Measurements from ENCODE around the gene IL15RA. TPM values are rescaled to one million over a fixed set of nuclear protein-coding genes. Genes with fewer than 3 reads are reported as not detected.
"Not testable (repeated sequence)": the region's sequence is repeated elsewhere in the genome, so short reads cannot be mapped to it uniquely, and the experiment has no call there.

The IL15RA gene
- total and polyA plus RNA-seq, 5 experiments from 2014 or later, result 3.6 to 5.4 (median 3.8) TPM

- H3K27me3 Mint-ChIP-seq, result no peaks in the 10 kb centered on the region
- H3K36me3 Mint-ChIP-seq, result peaks cover 0 to 22% (median 2%) of the 10 kb centered on the region in 3 donors
- no peak for ATAC-seq
- peaks cover 0 to 5% (median 1%) of the 10 kb centered on the region in 4 donors for H3K4me1 Mint-ChIP-seq
- no peaks in the 10 kb centered on the region for H3K9me3 Mint-ChIP-seq
- H3K4me3 Mint-ChIP-seq, result no peak overlapping the region
- POLR2A ChIA-PET, result no interaction called here
- DNase-seq, result no peak
- no peak overlapping the region for H3K27ac Mint-ChIP-seq
Measured at GRCh38 chr10:5963591-5963990, 13.8 kb downstream of the IL15RA start.

GRCh38 chr10:5963071-5963470 is 14.3 kb downstream of the IL15RA start:
- H3K4me1 Mint-ChIP-seq, result peaks cover 0 to 5% (median 1%) of the 10 kb centered on the region in 4 donors
- no peak overlapping the region for H3K27ac Mint-ChIP-seq

GRCh38 chr10:5962358-5962940 is 14.9 kb downstream of the IL15RA start:
- DNase-seq, H3K4me3 Mint-ChIP-seq, POLR2A ChIA-PET, H3K9me3 Mint-ChIP-seq, H3K4me1 Mint-ChIP-seq, H3K27me3 Mint-ChIP-seq, ATAC-seq, H3K27ac Mint-ChIP-seq: not testable (repeated sequence)
- peaks cover 0 to 22% (median 2%) of the 10 kb centered on the region in 3 donors for H3K36me3 Mint-ChIP-seq

More at GRCh38 chr10:5963071-5963470, 14.3 kb downstream of the IL15RA start:
- no peak for DNase-seq
- peaks cover 0 to 22% (median 2%) of the 10 kb centered on the region in 3 donors for H3K36me3 Mint-ChIP-seq
- H3K4me3 Mint-ChIP-seq, result no peak overlapping the region
- POLR2A ChIA-PET, result no interaction called here
- H3K27me3 Mint-ChIP-seq, result no peaks in the 10 kb centered on the region
- no peak for ATAC-seq
- no peaks in the 10 kb centered on the region for H3K9me3 Mint-ChIP-seq

GRCh38 chr10:5961405-5962100 is 15.8 kb downstream of the IL15RA start:
- H3K36me3 Mint-ChIP-seq, result peaks cover 0 to 21% (median 2%) of the 10 kb centered on the region in 3 donors

GRCh38 chr10:5960973-5961275 is 16.4 kb downstream of the IL15RA start:
- H3K36me3 Mint-ChIP-seq, result peaks cover 0 to 20% (median 2%) of the 10 kb centered on the region in 3 donors
- H3K9me3 Mint-ChIP-seq, H3K4me3 Mint-ChIP-seq, DNase-seq, H3K27ac Mint-ChIP-seq, POLR2A ChIA-PET, H3K27me3 Mint-ChIP-seq, ATAC-seq, H3K4me1 Mint-ChIP-seq: not testable (repeated sequence)

More at GRCh38 chr10:5961405-5962100, 15.8 kb downstream of the IL15RA start:
- ATAC-seq (no peak), DNase-seq (no peak)
- H3K4me1 Mint-ChIP-seq, result peaks cover 0 to 5% (median 0%) of the 10 kb centered on the region in 4 donors
- no peaks in the 10 kb centered on the region for H3K27me3 Mint-ChIP-seq
- H3K4me3 Mint-ChIP-seq, result no peak overlapping the region
- peak overlapping the region in 1 of 10 donors; percentile 37 for H3K27ac Mint-ChIP-seq
- POLR2A ChIA-PET, result no interaction called here
- H3K9me3 Mint-ChIP-seq, result no peaks in the 10 kb centered on the region

GRCh38 chr10:5960070-5960972 is 17.0 kb downstream of the IL15RA start:
- peaks cover 0 to 18% (median 1%) of the 10 kb centered on the region in 3 donors for H3K36me3 Mint-ChIP-seq
- H3K27ac Mint-ChIP-seq, result peak overlapping the region in 1 of 10 donors; percentile 74
- peaks cover 0 to 5% (median 0%) of the 10 kb centered on the region in 4 donors for H3K4me1 Mint-ChIP-seq
- POLR2A ChIA-PET, result no interaction called here
- H3K9me3 Mint-ChIP-seq, result no peaks in the 10 kb centered on the region
- no peaks in the 10 kb centered on the region for H3K27me3 Mint-ChIP-seq
- DNase-seq, result no peak
- ATAC-seq, result no peak
- peak overlapping the region in 1 of 10 donors; percentile 10 for H3K4me3 Mint-ChIP-seq

GRCh38 chr10:5959581-5960069 is 17.7 kb downstream of the IL15RA start:
- no peak for ATAC-seq
- Mint-ChIP-seq H3K4me3 (no peak overlapping the region), H3K4me1 (peaks cover 0 to 5% (median 0%) of the 10 kb centered on the region in 4 donors), H3K27ac (no peak overlapping the region), H3K9me3 (no peaks in the 10 kb centered on the region), H3K36me3 (peaks cover 0 to 19% (median 0%) of the 10 kb centered on the region in 3 donors), H3K27me3 (no peaks in the 10 kb centered on the region)
- DNase-seq, result no peak
- POLR2A ChIA-PET, result no interaction called here

- POLR2A ChIA-PET, result interaction anchor here (0.7 kb wide), 1 partner anchor 93 kb away, joined by 5 read pairs; no protein-coding TSS in a partner anchor
- no peaks in the 10 kb centered on the region for H3K27me3 Mint-ChIP-seq
- peaks cover 0 to 5% (median 0%) of the 10 kb centered on the region in 4 donors for H3K4me1 Mint-ChIP-seq
- no peak for ATAC-seq
- peaks cover 0 to 19% (median 0%) of the 10 kb centered on the region in 3 donors for H3K36me3 Mint-ChIP-seq
- H3K4me3 Mint-ChIP-seq, result no peak overlapping the region
- no peak for DNase-seq
- H3K9me3 Mint-ChIP-seq, result no peaks in the 10 kb centered on the region
- no peak overlapping the region for H3K27ac Mint-ChIP-seq
Measured at GRCh38 chr10:5959142-5959541, 18.2 kb downstream of the IL15RA start.

- POLR2A ChIA-PET, result interaction anchor here (0.7 kb wide), 1 partner anchor 94 kb away, joined by 5 read pairs; no protein-coding TSS in a partner anchor
- DNase-seq (no peak), ATAC-seq (no peak)
- Mint-ChIP-seq H3K36me3 (peaks cover 0 to 17% (median 0%) of the 10 kb centered on the region in 3 donors), H3K9me3 (no peaks in the 10 kb centered on the region), H3K4me3 (no peak overlapping the region), H3K27ac (no peak overlapping the region), H3K4me1 (peaks cover 0 to 5% (median 0%) of the 10 kb centered on the region in 4 donors), H3K27me3 (no peaks in the 10 kb centered on the region)
Measured at GRCh38 chr10:5958675-5959074, 18.7 kb downstream of the IL15RA start.

GRCh38 chr10:5958077-5958476 is 19.3 kb downstream of the IL15RA start:
- H3K9me3 Mint-ChIP-seq, result no peaks in the 10 kb centered on the region
- H3K4me3 Mint-ChIP-seq, result no peak overlapping the region
- peaks cover 0 to 16% (median 0%) of the 10 kb centered on the region in 3 donors for H3K36me3 Mint-ChIP-seq
- POLR2A ChIA-PET, result no interaction called here
- H3K27ac Mint-ChIP-seq, result no peak overlapping the region
- peaks cover 0 to 5% (median 0%) of the 10 kb centered on the region in 4 donors for H3K4me1 Mint-ChIP-seq
- DNase-seq (no peak), ATAC-seq (no peak)
- no peaks in the 10 kb centered on the region for H3K27me3 Mint-ChIP-seq

- H3K36me3 Mint-ChIP-seq, result peaks cover 0 to 18% (median 0%) of the 10 kb centered on the region in 3 donors
- H3K27me3 Mint-ChIP-seq, result no peaks in the 10 kb centered on the region
- no peaks in the 10 kb centered on the region for H3K4me1 Mint-ChIP-seq
- no peak overlapping the region for H3K4me3 Mint-ChIP-seq
- DNase-seq (no peak), ATAC-seq (no peak)
- peak overlapping the region in 1 of 10 donors; percentile 7 for H3K27ac Mint-ChIP-seq
- no peaks in the 10 kb centered on the region for H3K9me3 Mint-ChIP-seq
- POLR2A ChIA-PET, result no interaction called here
Measured at GRCh38 chr10:5956146-5956936, 21.0 kb downstream of the IL15RA start.

GRCh38 chr10:5953676-5954075 is 23.7 kb downstream of the IL15RA start:
- Mint-ChIP-seq H3K27ac (peak overlapping the region in 1 of 10 donors; percentile 42), H3K4me1 (peaks cover 0 to 3% (median 0%) of the 10 kb centered on the region in 4 donors), H3K36me3 (peaks cover 0 to 8% (median 0%) of the 10 kb centered on the region in 3 donors), H3K4me3 (no peak overlapping the region), H3K9me3 (no peaks in the 10 kb centered on the region), H3K27me3 (no peaks in the 10 kb centered on the region)
- ATAC-seq, result no peak
- POLR2A ChIA-PET, result no interaction called here
- no peak for DNase-seq

Measured in naive thymus-derived CD8-positive, alpha-beta T cell (primary cell).